ENCODE measurements around the gene MYO10. TPM values are rescaled to one million over a fixed set of nuclear protein-coding genes. Genes with fewer than 3 reads are reported as not detected.

The MYO10 gene
- total RNA-seq, 3 donors from 2014 or later (not counting 1 experiment from before 2014, with no cell fraction given) = 0.83 to 1.2 TPM; not detected in 1

GRCh38 chr5:16864631-16865131 lies 71.4 kb downstream of the MYO10 start:
- H3K27ac Mint-ChIP-seq = no peak overlapping the region
- no peak overlapping the region for H3K4me3 Mint-ChIP-seq
- no peak for TF ChIP-seq CTCF (IDR thresholded peaks at IDR 0.05)
- H3K9me3 Mint-ChIP-seq = peaks cover 2 to 5% of the 10 kb centered on the region in 2 donors
- no peak overlapping the region for H3K4me3 ChIP-seq (ENCODE audit: low read length)
- H3K27me3 ChIP-seq (ENCODE audit: control insufficient read depth, insufficient read depth, low read length) = no peaks in the 10 kb centered on the region
- no peaks in the 10 kb centered on the region for H3K36me3 Mint-ChIP-seq
- H3K4me1 ChIP-seq (ENCODE audit: control insufficient read depth, insufficient read depth, low read length) = no peaks in the 10 kb centered on the region
- H3K36me3 ChIP-seq (ENCODE audit: control insufficient read depth, insufficient read depth, low read length) = no peaks in the 10 kb centered on the region
- ATAC-seq (no peak), DNase-seq (no peak)
- no peak overlapping the region for H3K27ac ChIP-seq (ENCODE audit: low read length)
- no peaks in the 10 kb centered on the region for H3K9me3 ChIP-seq (ENCODE audit: control insufficient read depth, insufficient read depth, low read length)
- no peaks in the 10 kb centered on the region for H3K27me3 Mint-ChIP-seq (ENCODE audit: low read depth in 2 of 2)
- 80% methylated on average over 4 of the region's 4 CpGs for WGBS (ENCODE audit: insufficient coverage)
- intact Hi-C loops (cut with micrococcal nuclease) = no loop called here
- H3K4me1 Mint-ChIP-seq = no peaks in the 10 kb centered on the region

- no peaks in the 10 kb centered on the region for H3K27me3 Mint-ChIP-seq (ENCODE audit: low read depth in 2 of 2)
- Histone ChIP-seq H3K27me3 (ENCODE audit: control insufficient read depth, insufficient read depth, low read length) (no peaks in the 10 kb centered on the region), H3K9me3 (ENCODE audit: control insufficient read depth, insufficient read depth, low read length) (peaks cover 5% of the 10 kb centered on the region), H3K36me3 (ENCODE audit: control insufficient read depth, insufficient read depth, low read length) (no peaks in the 10 kb centered on the region), H3K27ac (ENCODE audit: low read length) (no peak overlapping the region), H3K4me3 (ENCODE audit: low read length) (no peak overlapping the region), H3K4me1 (ENCODE audit: control insufficient read depth, insufficient read depth, low read length) (no peaks in the 10 kb centered on the region)
- H3K4me3 Mint-ChIP-seq = no peak overlapping the region
- no peak overlapping the region for H3K27ac Mint-ChIP-seq
- TF ChIP-seq CTCF (IDR thresholded peaks at IDR 0.05) = no peak
- H3K9me3 Mint-ChIP-seq = peaks cover 2 to 5% of the 10 kb centered on the region in 2 donors
- H3K36me3 Mint-ChIP-seq = no peaks in the 10 kb centered on the region
- ATAC-seq = no peak
- intact Hi-C loops (cut with micrococcal nuclease) = no loop called here
- no peak for DNase-seq
- WGBS (ENCODE audit: insufficient coverage) = 74% methylated on average over 5 of the region's 5 CpGs
- H3K4me1 Mint-ChIP-seq = no peaks in the 10 kb centered on the region
Measured at GRCh38 chr5:16863469-16863946, 72.6 kb downstream of the MYO10 start.

GRCh38 chr5:16862777-16863176 lies 73.3 kb downstream of the MYO10 start:
- 81% methylated on average over 3 of the region's 3 CpGs for WGBS (ENCODE audit: insufficient coverage)
- H3K27ac Mint-ChIP-seq = no peak overlapping the region

More at GRCh38 chr5:16862777-16863176, 73.3 kb downstream of the MYO10 start:
- ATAC-seq (no peak), DNase-seq (no peak)
- no peaks in the 10 kb centered on the region for H3K36me3 ChIP-seq (ENCODE audit: control insufficient read depth, insufficient read depth, low read length)
- Mint-ChIP-seq H3K27me3 (ENCODE audit: low read depth in 2 of 2) (no peaks in the 10 kb centered on the region), H3K36me3 (no peaks in the 10 kb centered on the region), H3K9me3 (peaks cover 2 to 5% of the 10 kb centered on the region in 2 donors), H3K4me1 (no peaks in the 10 kb centered on the region), H3K4me3 (no peak overlapping the region)
- H3K9me3 ChIP-seq (ENCODE audit: control insufficient read depth, insufficient read depth, low read length) = peaks cover 5% of the 10 kb centered on the region
- H3K27me3 ChIP-seq (ENCODE audit: control insufficient read depth, insufficient read depth, low read length) = no peaks in the 10 kb centered on the region
- no peak overlapping the region for H3K4me3 ChIP-seq (ENCODE audit: low read length)
- intact Hi-C loops (cut with micrococcal nuclease) = no loop called here
- H3K4me1 ChIP-seq (ENCODE audit: control insufficient read depth, insufficient read depth, low read length) = no peaks in the 10 kb centered on the region
- H3K27ac ChIP-seq (ENCODE audit: low read length) = no peak overlapping the region
- no peak for TF ChIP-seq CTCF (IDR thresholded peaks at IDR 0.05)

Measured in natural killer cell (primary cell).